NCI-H69 (cell line): ENCODE results near the gene ADSS1.
A peak's percentile ranks its signal among the peaks of the same experiment; 100 is the strongest.
"Not testable (repeated sequence)": the region's sequence is repeated elsewhere in the genome, so short reads cannot be mapped to it uniquely, and the experiment has no call there.

Experiments used
- DNase-seq: peaks from one replicate; lab custom pipeline; 2025; lab: John Stamatoyannopoulos, UW

ADSS1 gene

GRCh38 chr14:104734601-104734990, 10.6 kb downstream of the ADSS1 start:
- DNase-seq, result no peak

DNA sequence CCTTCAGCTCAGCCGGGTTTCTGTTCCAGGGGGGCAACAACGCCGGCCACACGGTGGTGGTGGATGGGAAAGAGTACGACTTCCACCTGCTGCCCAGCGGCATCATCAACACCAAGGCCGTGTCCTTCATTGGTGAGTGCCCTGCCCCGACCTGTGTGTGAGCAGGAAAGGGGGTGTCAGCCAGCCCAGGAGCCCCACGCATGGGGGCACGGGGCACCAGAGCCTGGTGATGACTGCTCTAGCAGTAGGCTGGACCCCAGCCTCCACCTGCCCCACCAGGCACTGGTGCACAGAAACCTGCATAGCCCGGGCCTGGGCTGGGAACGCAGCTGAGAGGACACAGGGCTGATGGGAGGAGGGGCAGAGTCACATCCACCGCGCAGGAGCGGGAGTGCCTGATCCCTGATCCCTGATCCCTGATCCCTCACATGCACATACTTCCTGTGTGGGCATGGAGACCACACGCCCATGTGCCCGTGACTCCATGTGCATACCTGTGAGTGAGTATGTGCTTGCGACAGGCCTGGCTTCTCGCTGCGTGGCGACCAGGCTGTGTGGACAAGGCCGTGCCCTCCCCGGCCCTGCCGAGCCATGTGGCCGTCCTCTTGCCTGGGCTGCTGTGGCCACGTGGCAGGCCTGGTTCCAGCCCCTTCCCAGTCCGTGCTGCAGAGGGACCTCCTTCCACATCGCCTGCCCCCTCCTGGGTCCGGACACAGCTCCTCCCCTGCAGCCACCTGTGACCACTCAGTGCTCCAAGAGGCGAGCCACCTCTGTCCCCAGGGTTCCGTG, 11.2 kb downstream of the ADSS1 start:
- DNase-seq, result no peak

DNA sequence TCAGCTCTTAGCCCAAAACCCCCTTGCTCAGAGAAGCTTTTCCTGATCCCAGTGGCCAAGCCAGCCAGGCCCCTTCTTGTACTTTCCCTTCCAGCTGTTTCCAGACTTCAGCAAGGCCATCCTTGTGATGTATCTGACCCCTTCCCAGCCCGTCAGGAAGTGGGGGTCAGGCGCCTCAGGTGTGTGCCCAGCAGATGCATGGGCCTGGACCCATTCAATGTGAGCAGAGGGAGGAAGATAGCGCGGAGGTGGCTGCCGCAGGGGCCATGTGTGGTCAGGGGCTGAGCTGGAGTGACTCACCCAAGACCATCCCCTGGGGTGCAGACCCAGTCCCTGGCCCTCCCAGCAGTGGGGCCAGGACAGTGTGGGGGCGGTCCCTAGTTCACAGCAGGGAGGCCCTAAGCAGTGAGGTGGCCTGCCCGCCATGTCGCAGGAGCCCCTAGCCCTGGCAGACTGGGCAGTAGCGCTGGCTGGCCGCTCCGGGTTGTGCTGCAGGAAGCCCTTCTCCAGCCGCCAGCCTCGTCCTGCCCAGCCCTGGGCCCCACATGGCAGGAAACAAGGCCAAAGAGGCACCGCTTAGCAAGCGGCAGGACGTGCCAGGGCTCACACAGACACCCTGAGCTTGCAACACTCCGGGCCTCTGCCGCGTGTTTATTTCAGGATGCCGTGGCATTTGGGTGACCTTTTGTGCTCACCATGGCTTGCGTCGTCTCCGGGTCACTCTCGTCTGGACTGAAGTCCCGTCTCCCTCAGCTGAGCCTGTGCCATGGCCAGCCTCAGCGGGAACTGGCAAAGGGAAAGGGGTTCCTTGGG, 12.0 kb downstream of the ADSS1 start:
- no peak for DNase-seq

DNA sequence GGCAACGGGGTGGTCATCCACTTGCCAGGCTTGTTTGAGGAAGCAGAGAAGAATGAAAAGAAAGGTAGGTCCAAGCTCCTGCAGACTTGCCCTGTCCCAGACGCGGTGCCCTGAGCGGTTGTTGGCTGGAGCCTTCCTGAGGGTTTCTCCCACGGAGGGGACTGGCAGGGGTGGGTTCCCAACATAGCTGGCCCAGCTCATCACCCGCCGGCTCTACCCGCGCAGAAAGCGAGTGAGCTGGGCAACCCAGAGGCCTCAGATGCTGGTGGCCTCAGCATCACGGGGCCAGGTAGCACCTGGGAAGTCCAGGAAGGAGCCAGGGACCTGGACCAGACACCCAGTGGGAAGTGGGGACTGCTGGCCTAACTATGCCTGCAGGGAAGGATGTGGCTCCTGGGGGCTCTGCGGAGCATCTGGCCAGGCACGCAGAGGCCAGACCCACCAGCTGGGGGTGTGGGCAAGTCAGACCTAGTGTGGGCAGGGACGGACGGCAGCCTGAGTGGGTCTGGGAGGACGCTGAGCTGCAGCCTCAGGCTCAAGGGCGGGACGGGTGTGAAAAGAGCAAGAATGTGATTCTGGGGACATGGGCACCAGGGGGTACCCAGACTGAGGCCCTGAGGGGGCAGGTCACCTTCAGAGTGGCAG, 14.5 kb downstream of the ADSS1 start:
- DNase-seq, result no peak

- DNase-seq, result no peak
These were observed 15.0 kb downstream of the ADSS1 start for GRCh38 chr14:104739026-104739425.

GRCh38 chr14:104739546-104740516, 15.8 kb downstream of the ADSS1 start:
- peak; percentile 19 for DNase-seq

- DNase-seq, result no peak
These were observed 17.2 kb downstream of the ADSS1 start for GRCh38 chr14:104741108-104741802.

GRCh38 chr14:104741803-104742251, 17.8 kb downstream of the ADSS1 start:
- DNase-seq, result no peak

- no peak for DNase-seq
These were observed 18.8 kb downstream of the ADSS1 start for GRCh38 chr14:104742586-104743455.

GRCh38 chr14:104743461-104744380, 19.7 kb downstream of the ADSS1 start:
- DNase-seq, result no peak

GRCh38 chr14:104744484-104744883, 20.5 kb downstream of the ADSS1 start:
- no peak for DNase-seq

GRCh38 chr14:104745431-104745830, 21.4 kb downstream of the ADSS1 start:
- DNase-seq, result no peak

DNA sequence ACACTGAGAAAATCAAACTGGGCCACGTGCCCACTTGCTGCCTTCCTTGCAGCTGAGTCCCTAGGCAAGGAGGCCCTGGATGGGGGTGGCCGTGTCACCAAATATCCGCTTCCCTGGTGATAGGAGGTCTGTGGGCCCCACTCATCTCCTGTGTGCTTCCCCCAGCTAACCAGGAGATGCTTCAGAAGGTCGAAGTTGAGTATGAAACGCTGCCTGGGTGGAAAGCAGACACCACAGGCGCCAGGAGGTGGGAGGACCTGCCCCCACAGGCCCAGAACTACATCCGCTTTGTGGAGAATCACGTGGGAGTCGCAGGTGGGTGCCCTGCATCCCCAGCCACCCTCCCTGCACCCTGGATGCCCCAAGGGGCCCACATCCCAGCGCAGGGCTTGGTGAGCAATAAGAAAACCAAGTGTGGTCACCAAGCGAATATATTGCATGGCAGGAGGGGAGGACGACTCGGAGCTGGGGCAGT, 22.1 kb downstream of the ADSS1 start:
- no peak for DNase-seq

GRCh38 chr14:104746934-104747481, 23.0 kb downstream of the ADSS1 start:
- DNase-seq, result peak; percentile 63

DNA sequence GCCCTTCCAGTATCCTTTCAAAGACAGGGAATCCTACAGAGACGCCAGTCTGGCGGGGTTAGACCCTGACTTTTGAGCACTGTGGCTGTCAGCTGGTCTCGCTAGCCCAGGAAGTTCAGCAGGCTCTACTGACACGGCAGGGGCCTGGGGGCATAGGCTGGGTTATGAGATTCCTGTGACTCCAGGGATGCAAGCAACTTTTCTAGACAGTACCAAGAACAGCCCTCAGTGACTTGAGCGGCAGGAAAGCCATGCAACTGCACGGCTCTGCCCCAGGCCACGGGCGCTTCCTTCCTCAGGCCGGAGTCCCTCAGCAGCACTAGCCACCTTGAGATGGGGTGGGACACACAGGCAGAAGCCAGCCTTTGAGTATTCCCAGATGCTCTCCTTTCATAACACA, 23.8 kb downstream of the ADSS1 start:
- DNase-seq, result no peak

DNA sequence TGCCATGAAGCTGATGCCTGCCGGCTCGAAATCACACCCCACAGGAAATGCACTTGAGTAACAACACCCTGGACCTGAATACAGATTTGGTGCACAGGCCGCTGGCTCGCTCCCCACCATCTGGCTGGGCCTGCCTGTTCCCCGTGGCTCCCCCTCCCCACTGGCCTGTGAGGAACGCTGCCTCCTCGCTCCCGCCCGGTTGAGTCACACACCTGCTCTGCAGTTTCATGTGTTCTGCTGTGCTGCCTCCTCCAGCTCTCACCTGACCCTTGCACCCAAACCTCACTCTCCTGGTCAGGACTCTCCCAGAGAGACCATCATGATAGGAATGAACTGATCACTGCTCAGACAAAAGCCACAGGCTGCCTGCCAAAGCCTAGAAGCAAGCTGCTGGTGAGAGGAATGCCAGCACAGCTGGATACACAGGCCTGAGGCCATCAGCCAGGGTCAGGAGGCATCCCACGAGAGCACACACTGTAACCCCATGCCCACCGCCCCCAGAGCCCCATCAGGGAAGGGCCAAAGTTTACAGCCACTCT, 25.2 kb downstream of the ADSS1 start:
- peak; percentile 66 for DNase-seq

DNA sequence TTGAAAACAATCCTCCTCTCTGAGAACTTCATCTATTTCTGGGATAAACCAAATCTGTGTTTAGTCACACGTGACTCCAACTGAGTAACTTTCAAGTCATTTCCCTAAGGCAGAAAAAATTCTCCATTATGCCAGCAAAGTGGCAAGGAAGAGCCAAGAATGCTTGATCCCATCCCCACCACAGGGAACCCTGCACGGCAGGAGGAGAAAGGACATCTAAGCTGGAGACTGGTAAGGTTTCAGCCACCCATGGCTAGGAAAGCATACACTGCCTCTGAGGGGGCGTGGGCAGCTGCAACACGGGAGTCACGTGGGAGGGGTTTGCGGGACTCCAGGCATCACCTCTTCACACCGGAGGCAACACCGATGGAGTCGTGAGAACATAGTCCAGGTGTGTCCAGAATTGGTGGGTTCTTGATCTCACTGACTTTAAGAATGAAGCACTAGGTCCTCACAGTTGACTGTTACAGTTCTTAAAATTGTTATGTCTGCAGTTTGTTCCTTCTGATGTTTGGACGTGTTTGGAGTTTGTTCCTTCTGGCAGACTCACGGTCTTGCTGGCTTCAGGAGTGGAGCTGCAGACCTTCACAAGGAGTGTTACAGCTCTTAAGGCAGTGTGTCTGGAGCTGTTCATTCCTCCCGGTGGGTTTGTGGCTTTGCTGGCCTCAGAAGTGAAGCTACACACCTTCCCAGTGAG, 26.2 kb downstream of the ADSS1 start:
- DNase-seq, result no peak

DNA sequence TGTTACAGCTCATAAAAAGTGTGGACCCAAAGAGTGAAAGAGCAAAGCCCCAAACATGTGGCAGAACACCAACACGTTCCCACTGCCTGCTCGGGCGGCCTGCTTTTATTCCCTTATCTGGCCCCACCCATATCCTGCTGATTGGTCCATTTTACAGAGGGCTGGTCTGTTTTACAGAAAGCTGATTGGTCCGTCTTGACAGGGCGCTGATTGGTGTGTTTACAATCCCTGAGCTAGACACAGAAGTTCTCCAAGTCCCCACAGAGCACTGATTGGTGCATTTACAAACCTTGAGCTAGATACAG, 26.7 kb downstream of the ADSS1 start:
- not testable (repeated sequence) for DNase-seq
